ENCODE results near the gene P4HA3. TPM values are rescaled to one million over a fixed set of nuclear protein-coding genes. Genes with fewer than 3 reads are reported as not detected.

The P4HA3 gene
- total and polyA plus RNA-seq, 9 of the 15 experiments (the other 6 are each of a cell fraction or from before 2014, with no cell fraction given): 0.01 to 0.03 TPM; not detected in 7

DNA sequence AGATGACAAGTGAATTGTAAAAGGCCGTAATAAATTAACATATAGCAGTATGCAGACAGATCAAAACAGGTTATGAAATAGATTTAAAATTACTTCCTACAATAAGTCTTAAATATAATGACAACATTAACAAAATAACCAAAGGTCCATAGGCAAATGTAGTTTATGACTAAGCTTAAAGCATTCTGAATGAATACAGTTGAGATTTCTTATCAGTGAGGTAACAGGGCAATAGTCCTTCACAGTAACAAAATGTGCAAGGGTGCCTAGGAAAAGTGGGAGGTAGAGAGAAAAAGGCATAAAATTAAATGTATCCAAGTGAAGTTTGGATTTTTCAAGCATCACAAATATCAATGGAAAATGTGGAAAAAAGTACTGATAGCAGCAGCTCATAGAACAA lies 20.9 kb upstream of the P4HA3 start:
- intact Hi-C loops (cut with micrococcal nuclease): no loop called here
- H3K27me3 ChIP-seq (ENCODE audit: control insufficient read depth in 2 of 2, insufficient read depth in 2 of 2, low read length in 2 of 2): peaks cover 0 to 3% of the 10 kb centered on the region in 2 experiments; a peak in 1 of 5 replicates
- H2AFZ ChIP-seq (ENCODE audit: low read depth, low read length): no peak overlapping the region
- no TSS peak for BruUV-seq (replicated peaks)
- in situ Hi-C loops (cut with MboI): no loop called here
- H3K4me3 ChIP-seq: no peak overlapping the region
- TF ChIP-seq CCAR2 (IDR thresholded peaks at IDR 0.05; ENCODE audit: low read depth, low read length): no peak
- TF ChIP-seq FOXJ2 (tag; IDR thresholded peaks at IDR 0.05): no peak
- no peak for TF ChIP-seq FOXA3 (CRISPR knock-in tag; conservative IDR thresholded peaks at IDR 0.05 in 1 of 2, IDR thresholded peaks at IDR 0.05 in 1 of 2)
- TF ChIP-seq HNRNPUL1 (IDR thresholded peaks at IDR 0.05; ENCODE audit: low read length): no peak
- TF ChIP-seq, protein P1, sequence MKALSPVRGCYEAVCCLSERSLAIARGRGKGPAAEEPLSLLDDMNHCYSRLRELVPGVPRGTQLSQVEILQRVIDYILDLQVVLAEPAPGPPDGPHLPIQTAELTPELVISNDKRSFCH (CRISPR knock-in tag; IDR thresholded peaks at IDR 0.05): no peak
- TF ChIP-seq, protein P1 (tag; IDR thresholded peaks at IDR 0.05): no peak
- no peak for TF ChIP-seq NFE2 (IDR thresholded peaks at IDR 0.05; ENCODE audit: low read depth)
- no peak for TF ChIP-seq SRF (CRISPR knock-in tag; IDR thresholded peaks at IDR 0.05)
- no peak for TF ChIP-seq ETV5 (CRISPR knock-in tag; IDR thresholded peaks at IDR 0.05; ENCODE audit: low read depth)
- TF ChIP-seq, protein P2, sequence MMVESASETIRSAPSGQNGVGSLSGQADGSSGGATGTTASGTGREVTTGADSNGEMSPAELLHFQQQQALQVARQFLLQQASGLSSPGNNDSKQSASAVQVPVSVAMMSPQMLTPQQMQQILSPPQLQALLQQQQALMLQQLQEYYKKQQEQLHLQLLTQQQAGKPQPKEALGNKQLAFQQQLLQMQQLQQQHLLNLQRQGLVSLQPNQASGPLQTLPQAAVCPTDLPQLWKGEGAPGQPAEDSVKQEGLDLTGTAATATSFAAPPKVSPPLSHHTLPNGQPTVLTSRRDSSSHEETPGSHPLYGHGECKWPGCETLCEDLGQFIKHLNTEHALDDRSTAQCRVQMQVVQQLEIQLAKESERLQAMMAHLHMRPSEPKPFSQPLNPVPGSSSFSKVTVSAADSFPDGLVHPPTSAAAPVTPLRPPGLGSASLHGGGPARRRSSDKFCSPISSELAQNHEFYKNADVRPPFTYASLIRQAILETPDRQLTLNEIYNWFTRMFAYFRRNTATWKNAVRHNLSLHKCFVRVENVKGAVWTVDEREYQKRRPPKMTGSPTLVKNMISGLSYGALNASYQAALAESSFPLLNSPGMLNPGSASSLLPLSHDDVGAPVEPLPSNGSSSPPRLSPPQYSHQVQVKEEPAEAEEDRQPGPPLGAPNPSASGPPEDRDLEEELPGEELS (CRISPR knock-in tag; IDR thresholded peaks at IDR 0.05; ENCODE audit: borderline replicate concordance): no peak
- TF ChIP-seq, protein P3, sequence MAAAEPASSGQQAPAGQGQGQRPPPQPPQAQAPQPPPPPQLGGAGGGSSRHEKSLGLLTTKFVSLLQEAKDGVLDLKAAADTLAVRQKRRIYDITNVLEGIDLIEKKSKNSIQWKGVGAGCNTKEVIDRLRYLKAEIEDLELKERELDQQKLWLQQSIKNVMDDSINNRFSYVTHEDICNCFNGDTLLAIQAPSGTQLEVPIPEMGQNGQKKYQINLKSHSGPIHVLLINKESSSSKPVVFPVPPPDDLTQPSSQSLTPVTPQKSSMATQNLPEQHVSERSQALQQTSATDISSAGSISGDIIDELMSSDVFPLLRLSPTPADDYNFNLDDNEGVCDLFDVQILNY (CRISPR knock-in tag; IDR thresholded peaks at IDR 0.05): no peak
- TF ChIP-seq MXI1 (IDR thresholded peaks at IDR 0.05; ENCODE audit: low read depth, low read length): no peak
- TF ChIP-seq THRAP3 (IDR thresholded peaks at IDR 0.05; ENCODE audit: borderline replicate concordance): no peak
- TF ChIP-seq, protein P4, sequence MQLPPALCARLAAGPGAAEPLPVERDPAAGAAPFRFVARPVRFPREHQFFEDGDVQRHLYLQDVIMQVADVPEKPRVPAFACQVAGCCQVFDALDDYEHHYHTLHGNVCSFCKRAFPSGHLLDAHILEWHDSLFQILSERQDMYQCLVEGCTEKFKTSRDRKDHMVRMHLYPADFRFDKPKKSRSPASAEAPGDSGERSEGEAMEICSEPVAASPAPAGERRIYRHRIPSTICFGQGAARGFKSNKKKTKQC (CRISPR knock-in tag; IDR thresholded peaks at IDR 0.05): no peak
- TF ChIP-seq MBD2 (IDR thresholded peaks at IDR 0.05; ENCODE audit: borderline replicate concordance, low read depth): no peak
- no peak for TF ChIP-seq RAD51 (IDR thresholded peaks at IDR 0.05; ENCODE audit: borderline replicate concordance, low read depth)
- no peak for TF ChIP-seq HDAC2 (IDR thresholded peaks at IDR 0.05)
- FAIRE-seq: no peak
- DNase-seq (ENCODE audit: extremely low read depth in 1 of 4, low spot score in 3 of 4): no peak
- peaks cover 3 to 8% of the 10 kb centered on the region in 2 experiments; a peak in 3 of 5 replicates for H3K4me1 ChIP-seq (replicated peaks in 1 of 2; ENCODE audit: control insufficient read depth in 2 of 2, insufficient read depth in 2 of 2, low read length in 2 of 2)
- H3K27ac ChIP-seq (ENCODE audit: extremely low read depth, low read depth, low read length): no peak overlapping the region
- ChIA-PET CTCF (ENCODE audit: low intra/inter-chr PET ratio) (no interaction called here), POLR2A (no interaction called here)
- no peak overlapping the region for H3K4me2 ChIP-seq (ENCODE audit: insufficient read depth, low read length)
- WGBS (ENCODE audit: insufficient coverage, low coverage, missing lambda C conversion rate): 64% methylated on average over 1 of the region's 1 CpG
- no peaks in the 10 kb centered on the region for H3K79me2 ChIP-seq (ENCODE audit: control insufficient read depth, insufficient read depth, low read length)
- ATAC-seq: no peak
- no peak overlapping the region for H3K9ac ChIP-seq (ENCODE audit: insufficient read depth in 1 of 2, low read depth in 2 of 2, low read length in 2 of 2)
- H3K9me3 ChIP-seq (replicated peaks; ENCODE audit: control insufficient read depth, insufficient read depth, low read depth, low read length): no peaks in the 10 kb centered on the region
- no peaks in the 10 kb centered on the region for H3K9me1 ChIP-seq (ENCODE audit: control insufficient read depth, insufficient read depth, low read length)
- H4K20me1 ChIP-seq (replicated peaks; ENCODE audit: control insufficient read depth, insufficient read depth, low read length): no peaks in the 10 kb centered on the region
- no peaks in the 10 kb centered on the region for H3K36me3 ChIP-seq (ENCODE audit: control insufficient read depth, insufficient read depth, low read length)
